ENCODE measurements around the gene MAD2L2.

DNA sequence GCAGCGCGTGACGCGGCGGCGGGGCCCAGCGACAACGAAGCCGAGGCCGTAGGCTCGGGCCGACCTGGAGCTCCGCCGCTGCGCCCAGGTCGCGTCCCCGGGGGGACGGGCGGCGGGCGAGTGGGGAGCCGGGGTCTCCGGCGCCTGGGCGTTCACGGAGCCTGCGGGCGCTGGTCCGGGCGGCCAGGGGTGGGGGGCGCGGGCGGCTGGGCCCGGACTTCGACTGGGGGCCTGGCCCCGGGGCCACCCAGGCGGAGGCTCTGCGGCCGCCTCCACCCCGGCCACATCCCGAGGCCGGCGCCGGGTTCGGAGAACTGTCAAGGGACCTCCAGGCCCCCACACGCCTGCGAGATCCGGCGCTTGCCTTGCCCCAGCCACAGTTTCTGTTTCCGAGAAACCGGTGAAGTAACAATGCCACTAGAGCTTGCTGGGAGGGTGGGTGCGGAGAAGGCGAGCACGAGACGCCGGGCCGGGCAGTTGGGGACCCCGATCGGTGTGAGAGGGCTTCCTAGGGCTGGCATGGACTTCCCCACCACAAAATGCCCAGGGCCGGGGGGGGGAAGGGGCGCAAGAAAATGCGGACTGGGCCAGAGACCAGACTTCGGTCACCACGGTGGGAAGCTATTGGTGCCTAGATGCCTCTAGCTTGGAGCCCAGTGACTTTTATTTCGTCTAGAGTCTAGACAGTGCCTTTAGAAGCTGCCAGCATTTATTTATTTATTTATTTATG lies 16.4 kb downstream of the MAD2L2 start:
- TF ChIP-seq, protein P1, sequence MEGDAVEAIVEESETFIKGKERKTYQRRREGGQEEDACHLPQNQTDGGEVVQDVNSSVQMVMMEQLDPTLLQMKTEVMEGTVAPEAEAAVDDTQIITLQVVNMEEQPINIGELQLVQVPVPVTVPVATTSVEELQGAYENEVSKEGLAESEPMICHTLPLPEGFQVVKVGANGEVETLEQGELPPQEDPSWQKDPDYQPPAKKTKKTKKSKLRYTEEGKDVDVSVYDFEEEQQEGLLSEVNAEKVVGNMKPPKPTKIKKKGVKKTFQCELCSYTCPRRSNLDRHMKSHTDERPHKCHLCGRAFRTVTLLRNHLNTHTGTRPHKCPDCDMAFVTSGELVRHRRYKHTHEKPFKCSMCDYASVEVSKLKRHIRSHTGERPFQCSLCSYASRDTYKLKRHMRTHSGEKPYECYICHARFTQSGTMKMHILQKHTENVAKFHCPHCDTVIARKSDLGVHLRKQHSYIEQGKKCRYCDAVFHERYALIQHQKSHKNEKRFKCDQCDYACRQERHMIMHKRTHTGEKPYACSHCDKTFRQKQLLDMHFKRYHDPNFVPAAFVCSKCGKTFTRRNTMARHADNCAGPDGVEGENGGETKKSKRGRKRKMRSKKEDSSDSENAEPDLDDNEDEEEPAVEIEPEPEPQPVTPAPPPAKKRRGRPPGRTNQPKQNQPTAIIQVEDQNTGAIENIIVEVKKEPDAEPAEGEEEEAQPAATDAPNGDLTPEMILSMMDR (IDR thresholded peaks at IDR 0.05), result no peak
- TF ChIP-seq POLR2AphosphoS5 (IDR thresholded peaks at IDR 0.05; ENCODE audit: low read depth, low read length), result no peak; the same call in 1 of the 2 replicates

Measured in Panc1 (cell line).